H1 (cell line): ENCODE results near the gene PRR19. TPM values are rescaled to one million over a fixed set of nuclear protein-coding genes. Genes with fewer than 3 reads are reported as not detected.

ENCODE experiments used
- CTCF ChIA-PET: fragments of 300-600 bp; sonication (Branson Sonifier 250); formaldehyde crosslinking; loops from one replicate; lab custom pipeline; 2021; ENCODE audit not compliant: partially characterized antibody; lab: Charles Lee
- POLR2A ChIA-PET: fragments of 300-600 bp; sonication (Branson Sonifier 250); formaldehyde crosslinking; loops from one replicate; lab custom pipeline; 2021; ENCODE audit warnings: inconsistent platforms; ENCODE audit not compliant: partially characterized antibody; lab: Charles Lee
- DNase-seq, 2 experiments: peaks; one replicate each; pipeline versions ENCODE4 v3.0.0 to v3.0.0-alpha.2; 2010 to 2022; ENCODE audit warnings: low spot score in 2 of 2, low read depth in 1 of 2, mixed read lengths in 1 of 2
- FAIRE-seq: peaks from 2 replicates; lab custom pipeline; 2011; peaks lifted over from hg19 to GRCh38; lab: Jason Lieb, UNC
- H2AFZ ChIP-seq: 2 replicates; pipeline ENCODE4 v1.8.1; 2012; ENCODE audit warnings: low read length, inconsistent platforms
- H2AK5ac ChIP-seq: 2 replicates; pipeline ENCODE4 v1.6.1; 2013; ENCODE audit warnings: low read depth, low read length
- H2BK120ac ChIP-seq: replicated peaks from 2 replicates; pipeline ENCODE3; 2013; ENCODE audit warnings: low read depth, low read length, inconsistent platforms
- H2BK12ac ChIP-seq: 2 replicates; pipeline ENCODE4 v1.6.1; 2013; ENCODE audit warnings: low read depth, low read length
- H2BK15ac ChIP-seq: 2 replicates; pipeline ENCODE4 v1.6.1; 2013; ENCODE audit warnings: low read length
- H2BK20ac ChIP-seq: 2 replicates; pipeline ENCODE4 v1.6.1; 2013; ENCODE audit warnings: low read length
- H2BK5ac ChIP-seq: 2 replicates; pipeline ENCODE4 v1.6.1; 2013; ENCODE audit warnings: low read depth, low read length
- H3K14ac ChIP-seq: 2 replicates; pipeline ENCODE4 v1.6.1; 2013; ENCODE audit warnings: inconsistent platforms; ENCODE audit not compliant: insufficient read length
- H3K18ac ChIP-seq: 2 replicates; pipeline ENCODE4 v1.6.1; 2013; ENCODE audit warnings: low read length; ENCODE audit errors: extremely low read depth
- H3K23ac ChIP-seq: 2 replicates; pipeline ENCODE4 v1.6.1; 2013; ENCODE audit warnings: inconsistent platforms; ENCODE audit not compliant: insufficient read length
- H3K23me2 ChIP-seq: 2 replicates; pipeline ENCODE4 v1.6.1; 2013; ENCODE audit warnings: low read depth, low read length
- H3K27ac ChIP-seq: 2 replicates; pipeline ENCODE4 v1.6.1; 2011; ENCODE audit warnings: low read depth, low read length, inconsistent platforms
- H3K27me3 ChIP-seq, 4 experiments: replicated peaks in 1 of 4; 1 replicate in 1 of 4; 2 replicates in 3 of 4; pipeline versions ENCODE4 v1.6.1 to v1.8.1; 2011 to 2013; ENCODE audit warnings: low read length in 3 of 4, mild to moderate bottlenecking in 3 of 4, inconsistent platforms in 2 of 4, mixed read lengths in 2 of 4, moderate library complexity in 1 of 4; ENCODE audit not compliant: control insufficient read depth in 3 of 4, insufficient read depth in 3 of 4; ENCODE audit errors: extremely low read depth in 1 of 4
- H3K36me3 ChIP-seq, 4 experiments: 2 replicates each; pipeline versions ENCODE4 v1.6.1 to v1.8.1; 2011 to 2013; ENCODE audit warnings: mild to moderate bottlenecking in 4 of 4, low read length in 3 of 4, moderate library complexity in 2 of 4, control low read depth in 1 of 4, inconsistent platforms in 1 of 4; ENCODE audit not compliant: insufficient read depth in 4 of 4, control insufficient read depth in 2 of 4
- H3K4ac ChIP-seq: replicated peaks from 2 replicates; pipeline ENCODE3; 2013; ENCODE audit warnings: low read length, low read depth, mixed read lengths, inconsistent platforms; ENCODE audit not compliant: insufficient read length
- H3K4me1 ChIP-seq, 4 experiments: replicated peaks in 1 of 4; 1 replicate in 1 of 4; 2 replicates in 3 of 4; pipeline versions ENCODE4 v1.6.1 to v1.8.1; 2011 to 2013; ENCODE audit warnings: low read length in 3 of 4, inconsistent platforms in 2 of 4, mixed read lengths in 1 of 4; ENCODE audit not compliant: insufficient read depth in 4 of 4, control insufficient read depth in 3 of 4
- H3K4me2 ChIP-seq, 2 experiments: 2 replicates each; pipeline versions ENCODE4 v1.6.1 to v1.8.1; 2011 to 2013; ENCODE audit warnings: low read depth in 2 of 2, low read length in 2 of 2, control low read depth in 1 of 2, inconsistent platforms in 1 of 2, mild to moderate bottlenecking in 1 of 2; ENCODE audit not compliant: insufficient read depth in 1 of 2
- H3K4me3 ChIP-seq, 4 experiments: fragments of 200-600, 300-600 bp in 1 of 4; sonication (generic), shearing (Covaris generic), sonication (Bioruptor Twin) in 1 of 4; 2 replicates each; pipeline versions ENCODE4 v1.5.1 to v1.8.1; 2011 to 2016; ENCODE audit warnings: low read length in 4 of 4, low read depth in 3 of 4, control low read depth in 2 of 4, inconsistent platforms in 2 of 4, mild to moderate bottlenecking in 2 of 4, mixed read lengths in 1 of 4, moderate library complexity in 1 of 4; ENCODE audit not compliant: insufficient read depth in 2 of 4; ENCODE audit errors: extremely low read depth in 1 of 4
- H3K56ac ChIP-seq: replicated peaks from 2 replicates; pipeline ENCODE3; 2013; ENCODE audit warnings: low read depth, mild to moderate bottlenecking, mixed read lengths, low read length, inconsistent platforms; ENCODE audit not compliant: insufficient read length
- H3K79me1 ChIP-seq: 2 replicates; pipeline ENCODE4 v1.6.1; 2013; ENCODE audit warnings: low read depth, low read length, control low read depth
- H3K79me2 ChIP-seq, 2 experiments: 2 replicates each; pipeline versions ENCODE4 v1.6.1 to v1.8.1; 2012 to 2013; ENCODE audit warnings: low read length in 2 of 2, mild to moderate bottlenecking in 2 of 2, inconsistent platforms in 1 of 2; ENCODE audit not compliant: insufficient read depth in 2 of 2, control insufficient read depth in 1 of 2
- H3K9ac ChIP-seq, 4 experiments: replicated peaks in 1 of 4; 1 replicate in 1 of 4; 2 replicates in 3 of 4; pipeline versions ENCODE4 v1.6.1 to v1.8.1; 2011 to 2013; ENCODE audit warnings: low read depth in 3 of 4, low read length in 3 of 4, control low read depth in 2 of 4, mild to moderate bottlenecking in 2 of 4, moderate library complexity in 2 of 4, inconsistent platforms in 1 of 4; ENCODE audit errors: extremely low read depth in 1 of 4
- H3K9me3 ChIP-seq, 2 experiments: 2 replicates each; pipeline versions ENCODE4 v1.6.1 to v1.8.1; 2012 to 2013; ENCODE audit warnings: mild to moderate bottlenecking in 2 of 2, moderate library complexity in 2 of 2, control low read depth in 1 of 2, inconsistent platforms in 1 of 2, low read depth in 1 of 2, low read length in 1 of 2, mixed read lengths in 1 of 2; ENCODE audit not compliant: insufficient read depth in 2 of 2
- H4K20me1 ChIP-seq, 2 experiments: replicated peaks in 1 of 2; 2 replicates each; pipeline versions ENCODE3 to v1.8.1; 2011 to 2013; ENCODE audit warnings: inconsistent platforms in 2 of 2, low read length in 2 of 2, mild to moderate bottlenecking in 1 of 2; ENCODE audit not compliant: insufficient read depth in 2 of 2, control insufficient read depth in 1 of 2
- H4K5ac ChIP-seq: 2 replicates; pipeline ENCODE4 v1.6.1; 2013; ENCODE audit warnings: low read length, low read depth, mixed read lengths, inconsistent platforms; ENCODE audit not compliant: insufficient read length
- H4K8ac ChIP-seq: 2 replicates; pipeline ENCODE4 v1.8.0; 2013; ENCODE audit warnings: mild to moderate bottlenecking, moderate library complexity, low read length, inconsistent platforms; ENCODE audit not compliant: insufficient read depth; ENCODE audit errors: extremely low read depth
- H4K91ac ChIP-seq: replicated peaks from 2 replicates; pipeline ENCODE3; 2013; ENCODE audit warnings: low read length, mixed read lengths, inconsistent platforms; ENCODE audit not compliant: insufficient read length
- HDAC2 ChIP-seq, 2 experiments: fragments of 300-600 bp in 1 of 2; sonication (generic) in 1 of 2; IDR thresholded peaks; 2 replicates each; pipeline ENCODE4 v1.6.1; 2011 to 2012; ENCODE audit warnings: low read depth in 2 of 2, low read length in 2 of 2, mild to moderate bottlenecking in 2 of 2, moderate library complexity in 2 of 2, borderline replicate concordance in 1 of 2, inconsistent platforms in 1 of 2
- KDM1A ChIP-seq: fragments of 200-600, 300-600 bp; sonication (generic); IDR thresholded peaks from 2 replicates; pipeline ENCODE4 v1.7.1; 2016; ENCODE audit warnings: mild to moderate bottlenecking, low read length, borderline replicate concordance
- KDM4A ChIP-seq: IDR thresholded peaks from one replicate; pipeline ENCODE4 v1.7.1; 2012; ENCODE audit warnings: low read depth, mild to moderate bottlenecking, moderate library complexity, low read length, inconsistent platforms; ENCODE audit not compliant: severe bottlenecking
- SUZ12 ChIP-seq: fragments of 200-600 bp; sonication (generic); IDR thresholded peaks from 2 replicates; pipeline ENCODE4 v1.6.1; 2012; ENCODE audit warnings: mild to moderate bottlenecking, inconsistent platforms, low read length, moderate library complexity, mixed read lengths
- TEAD4 ChIP-seq: IDR thresholded peaks from 2 replicates; pipeline ENCODE4 v1.6.1; 2012; ENCODE audit warnings: low read depth, low read length, inconsistent platforms, mixed read lengths
- WGBS, 2 experiments: shearing (Covaris generic) in 1 of 2; methylation state at CpG; one replicate each; pipeline versions ENCODE4 v1.1.6 to v1.1.7; 2013 to 2015; ENCODE audit warnings: low lambda C conversion rate in 2 of 2, mixed read lengths in 2 of 2, inconsistent platforms in 1 of 2, low coverage in 1 of 2, missing lambda C conversion rate in 1 of 2; ENCODE audit not compliant: insufficient replicate concordance in 2 of 2, insufficient coverage in 1 of 2, insufficient read length in 1 of 2; ENCODE audit errors: extremely low coverage in 1 of 2, missing lambda C conversion rate in 1 of 2; 5-methylcytosine and 5-hydroxymethylcytosine counted together
- polyA plus RNA-seq, 7 experiments: library from polyadenylated mRNA; depleted of rRNA in 3 of 7; stranded (reverse) in 5 of 7; unstranded in 2 of 7; fragments of >200 nt in 5 of 7; fragments of 200-250 nt in 2 of 7; gene quantifications; 1 replicate in 5 of 7; 2 replicates in 1 of 7; 4 replicates in 1 of 7; pipeline versions ENCODE4 v1.2.1 to v1.2.3, GENCODE V29; 2011 to 2013; ENCODE audit warnings: missing spikeins in 2 of 7, mixed read lengths in 2 of 7
- total RNA-seq: library from RNA; stranded (reverse); fragmentation: NEBNext Ultra II Directional; extraction: Animal tissue kit (Norgen Biotek cat#: 25700); gene quantifications from 2 replicates; pipeline ENCODE4 v1.2.1, GENCODE V29; 2021

The PRR19 gene
- total and polyA plus RNA-seq, 2 of the 8 experiments (the other 6 are each of a cell fraction or from before 2014, with no cell fraction given) = 7.2 to 7.5 TPM

GRCh38 chr19:42324655-42325307 lies 22.8 kb downstream of the PRR19 start:
- Histone ChIP-seq H4K20me1 (peaks cover 0 to 4% of the 10 kb centered on the region in 2 experiments), H2AFZ (no peak overlapping the region), H4K8ac (no peak overlapping the region; the same call in 1 of the 2 replicates), H2BK5ac (no peak overlapping the region), H3K36me3 (no peaks in the 10 kb centered on the region), H3K18ac (peak overlapping the region; percentile 60; the same call in 1 of the 2 replicates), H2BK12ac (no peak overlapping the region), H2BK120ac (no peak overlapping the region), H3K79me2 (peaks cover 0 to 16% of the 10 kb centered on the region in 2 experiments; a peak in 1 of 4 replicates), H3K4me1 (peaks cover 0 to 4% (median 1%) of the 10 kb centered on the region in 4 experiments; a peak in 2 of 7 replicates), H3K4ac (peak overlapping the region; percentile 32), H2BK20ac (no peak overlapping the region), H4K91ac (no peak overlapping the region), H4K5ac (no peak overlapping the region), H3K4me3 (peak overlapping the region; percentile 43 to 64 (median 47)), H3K56ac (no peak overlapping the region), H2BK15ac (no peak overlapping the region), H3K9ac (no peak overlapping the region), H2AK5ac (no peak overlapping the region), H3K27ac (no peak overlapping the region), H3K23me2 (peaks cover 13% of the 10 kb centered on the region; the same call in 1 of the 2 replicates), H3K9me3 (no peaks in the 10 kb centered on the region), H3K14ac (no peak overlapping the region), H3K4me2 (peak overlapping the region; percentile 67 to 80), H3K79me1 (peaks cover 6% of the 10 kb centered on the region; the same call in 1 of the 2 replicates), H3K27me3 (peaks cover 0 to 15% (median 8%) of the 10 kb centered on the region in 4 experiments; a peak in 5 of 7 replicates), H3K23ac (no peak overlapping the region)
- FAIRE-seq (no peak), DNase-seq (peak in 1 of 2 experiments; percentile 60)
- TF ChIP-seq TEAD4 = 0 out of 2 replicates have a peak, but pooled peaks have one; percentile 9
- TF ChIP-seq HDAC2 (IDR thresholded peaks at IDR 0.05; ENCODE audit: borderline replicate concordance in 1 of 2, low read depth in 2 of 2, low read length in 2 of 2) = peak in 1 of 2 experiments; percentile 74; a peak in 1 of 4 replicates
- no peak for TF ChIP-seq SUZ12
- TF ChIP-seq KDM1A = peak; percentile 97; the same call in 1 of the 2 replicates
- TF ChIP-seq KDM4A = peak; percentile 6
- WGBS, 2 experiments = 6% methylated on average over 27 of the region's 38 CpGs; no CpG with 5 or more reads in 1 of the 2 experiments
- ChIA-PET CTCF (no interaction called here), POLR2A (interaction anchor here (0.5 kb wide), 1 partner anchor 45 kb away, joined by 3 read pairs; no protein-coding TSS in a partner anchor)
